ENCODE results near the gene GHSR.
A peak's percentile ranks its signal among the peaks of the same experiment; 100 is the strongest.
"Not testable (repeated sequence)": the region's sequence is repeated elsewhere in the genome, so short reads cannot be mapped to it uniquely, and the experiment has no call there.

DNA sequence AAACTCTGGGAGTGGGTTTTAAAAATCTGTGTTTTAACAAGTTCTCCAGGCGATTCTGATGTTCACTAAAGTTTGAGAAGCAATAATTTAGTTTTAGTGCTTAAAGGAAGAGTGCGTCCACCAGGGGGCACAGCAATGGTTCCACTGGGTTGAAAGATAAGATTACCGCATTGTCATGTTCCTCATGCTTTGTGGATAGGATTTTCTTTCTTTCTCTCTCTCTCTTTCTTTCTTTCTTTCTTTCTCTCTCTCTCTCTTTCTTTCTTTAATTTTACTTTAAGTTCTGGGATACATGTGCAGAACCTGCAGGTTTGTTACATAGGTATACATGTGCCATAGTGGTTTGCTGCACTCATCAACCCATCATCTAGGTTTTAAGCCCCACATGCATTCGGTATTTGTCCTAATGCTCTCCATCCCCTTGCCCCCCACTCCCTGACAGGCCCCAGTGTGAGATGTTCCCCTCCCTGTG lies 42.0 kb upstream of the GHSR start:
- not testable (repeated sequence) for TF ChIP-seq EZH2 (IDR thresholded peaks at IDR 0.05; ENCODE audit: borderline replicate concordance, low read length)
- TF ChIP-seq, protein P1, sequence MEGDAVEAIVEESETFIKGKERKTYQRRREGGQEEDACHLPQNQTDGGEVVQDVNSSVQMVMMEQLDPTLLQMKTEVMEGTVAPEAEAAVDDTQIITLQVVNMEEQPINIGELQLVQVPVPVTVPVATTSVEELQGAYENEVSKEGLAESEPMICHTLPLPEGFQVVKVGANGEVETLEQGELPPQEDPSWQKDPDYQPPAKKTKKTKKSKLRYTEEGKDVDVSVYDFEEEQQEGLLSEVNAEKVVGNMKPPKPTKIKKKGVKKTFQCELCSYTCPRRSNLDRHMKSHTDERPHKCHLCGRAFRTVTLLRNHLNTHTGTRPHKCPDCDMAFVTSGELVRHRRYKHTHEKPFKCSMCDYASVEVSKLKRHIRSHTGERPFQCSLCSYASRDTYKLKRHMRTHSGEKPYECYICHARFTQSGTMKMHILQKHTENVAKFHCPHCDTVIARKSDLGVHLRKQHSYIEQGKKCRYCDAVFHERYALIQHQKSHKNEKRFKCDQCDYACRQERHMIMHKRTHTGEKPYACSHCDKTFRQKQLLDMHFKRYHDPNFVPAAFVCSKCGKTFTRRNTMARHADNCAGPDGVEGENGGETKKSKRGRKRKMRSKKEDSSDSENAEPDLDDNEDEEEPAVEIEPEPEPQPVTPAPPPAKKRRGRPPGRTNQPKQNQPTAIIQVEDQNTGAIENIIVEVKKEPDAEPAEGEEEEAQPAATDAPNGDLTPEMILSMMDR (conservative IDR thresholded peaks at IDR 0.05 in 1 of 2, IDR thresholded peaks at IDR 0.05 in 1 of 2; ENCODE audit: extremely low read depth in 1 of 2, insufficient read depth in 1 of 2, low read depth in 1 of 2, low read length in 2 of 2) = peak; percentile 50 to 78

All from mammary epithelial cell (primary cell).